ENCODE data around the gene HOXA10.

HOXA10 gene

GRCh38 chr7:27145165-27145913 is 28.8 kb downstream of the HOXA10 start:
- TF ChIP-seq CTCF (IDR thresholded peaks at IDR 0.05) = no peak

DNA sequence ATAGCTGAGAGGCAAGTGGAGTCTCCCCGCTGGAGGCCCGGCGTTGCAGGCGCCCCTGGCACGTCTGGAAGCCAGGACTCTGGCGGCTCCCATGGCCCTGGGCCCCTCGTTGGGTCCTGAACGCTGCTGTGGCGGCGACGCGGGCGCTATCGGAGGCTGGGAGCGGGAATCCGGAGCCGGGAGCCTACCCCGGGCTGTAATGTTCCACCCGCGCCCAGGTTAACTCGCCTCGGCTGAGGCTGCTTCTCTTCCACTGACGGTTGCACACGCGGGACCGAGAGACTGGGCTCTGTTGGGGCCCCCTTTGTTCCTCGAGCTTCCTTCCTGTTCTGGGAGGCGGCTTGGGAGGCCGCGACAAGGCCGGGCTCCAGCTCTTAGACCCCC is 29.3 kb downstream of the HOXA10 start:
- TF ChIP-seq CTCF (IDR thresholded peaks at IDR 0.05) = no peak

- no peak for TF ChIP-seq CTCF (IDR thresholded peaks at IDR 0.05)
Observed at GRCh38 chr7:27143950-27144780, 30.0 kb downstream of the HOXA10 start.

GRCh38 chr7:27143023-27143949 is 30.8 kb downstream of the HOXA10 start, which contains the start of gene HOXA5:
TSS of gene HOXA5 (minus strand) at chr7:27143681. CDS start at chr7:27143607, 74 bp downstream.
- no peak for TF ChIP-seq CTCF (IDR thresholded peaks at IDR 0.05)

- no peak for TF ChIP-seq CTCF (IDR thresholded peaks at IDR 0.05)
Observed at GRCh38 chr7:27142580-27143022, 31.5 kb downstream of the HOXA10 start.

DNA sequence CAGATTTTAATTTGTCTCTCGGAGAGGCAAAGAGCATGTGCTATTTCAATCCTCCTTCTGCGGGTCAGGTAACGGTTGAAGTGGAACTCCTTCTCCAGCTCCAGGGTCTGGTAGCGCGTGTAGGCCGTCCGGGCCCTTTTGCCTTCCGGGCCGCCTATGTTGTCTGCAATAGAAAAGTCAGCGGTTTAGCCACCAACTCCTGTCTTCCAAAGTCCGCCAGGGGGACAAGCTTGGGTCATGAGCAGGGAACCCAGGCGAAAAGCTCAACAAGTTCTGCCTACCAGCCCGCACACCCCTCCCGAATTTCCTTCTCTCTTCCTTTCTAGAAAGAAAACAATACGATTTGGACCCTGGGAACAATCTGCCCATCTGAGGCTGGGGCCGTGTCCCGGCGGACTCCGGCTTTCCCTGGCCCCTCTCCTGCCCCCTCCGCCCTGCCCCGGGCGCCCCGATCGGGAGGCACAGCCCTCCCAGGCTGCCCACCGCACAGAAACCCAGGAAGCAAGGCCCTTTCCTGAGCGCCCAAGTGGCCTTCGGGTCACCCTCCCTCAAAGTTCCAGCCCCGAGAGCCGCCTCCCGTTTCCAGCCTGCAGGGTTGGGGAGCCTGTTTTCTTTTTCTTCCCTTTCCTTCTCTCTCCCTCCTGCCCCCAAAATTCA is 32.1 kb downstream of the HOXA10 start:
- TF ChIP-seq CTCF (IDR thresholded peaks at IDR 0.05) = no peak

Data from LNCAP (cell line).